Heart left ventricle (tissue), 16 donors: ENCODE results near the gene ARHGAP26. TPM values are rescaled to one million over a fixed set of nuclear protein-coding genes. Genes with fewer than 3 reads are reported as not detected.

Experiments
- ATAC-seq, 4 donors: fragments of 200-7000 bp; cut with Tn5 transposase; one replicate each; pipeline ENCODE4 v1.9.1; 2020 to 2022; ENCODE audit warnings: moderate library complexity in 4 of 4, mild to moderate bottlenecking in 3 of 4, moderate number of reproducible peaks in 1 of 4
- DNase-seq, 5 donors: peaks; one replicate each; pipeline ENCODE4 v3.0.0-alpha.2; 2020
- H3K27ac ChIP-seq, 12 donors: fragments of 200-600 bp; sonication (generic) in 4 of 12; one replicate each; pipeline versions ENCODE4 v1.5.0 to v1.8.0; 2016 to 2022; ENCODE audit warnings: mild to moderate bottlenecking in 2 of 12
- H3K27me3 ChIP-seq, 9 donors: fragments of 200-600 bp; sonication (generic) in 2 of 9; one replicate each; pipeline versions ENCODE4 v1.5.1 to v1.8.0; 2016 to 2022; ENCODE audit warnings: mild to moderate bottlenecking in 3 of 9
- H3K36me3 ChIP-seq, 9 donors: fragments of 200-600 bp; sonication (generic) in 2 of 9; one replicate each; pipeline versions ENCODE4 v1.5.0 to v1.8.0; 2018 to 2022; ENCODE audit warnings: mild to moderate bottlenecking in 2 of 9
- H3K4me1 ChIP-seq, 12 donors: fragments of 200-600 bp; sonication (generic) in 4 of 12; one replicate each; pipeline versions ENCODE4 v1.5.0 to v1.8.0; 2016 to 2022; ENCODE audit warnings: mild to moderate bottlenecking in 3 of 12
- H3K4me3 ChIP-seq, 12 donors: fragments of 200-600 bp; sonication (generic) in 4 of 12; one replicate each; pipeline versions ENCODE4 v1.5.0 to v1.8.0; 2017 to 2022; ENCODE audit warnings: mild to moderate bottlenecking in 9 of 12, moderate library complexity in 4 of 12
- H3K9me3 ChIP-seq, 12 donors: fragments of 200-600 bp; sonication (generic) in 4 of 12; one replicate each; pipeline versions ENCODE4 v1.5.0 to v1.8.0; 2016 to 2022; ENCODE audit warnings: mild to moderate bottlenecking in 1 of 12
- POLR2A ChIP-seq, 2 donors: fragments of 450-650 bp; IDR thresholded peaks; one replicate each; pipeline ENCODE4 v1.6.1; 2017; ENCODE audit warnings: antibody characterized with exemption in 2 of 2, mild to moderate bottlenecking in 2 of 2, moderate library complexity in 2 of 2
- WGBS, 4 donors: extraction: QIAGEN DNeasy Blood & Tissue Kit in 2 of 4; methylation state at CpG; one replicate each; pipeline versions ENCODE4 v1.1.5 to v1.1.7; 2013 to 2018; 5-methylcytosine and 5-hydroxymethylcytosine counted together
- intact Hi-C, 10 donors: fragments of 100-400 bp; cut with DNase I; formaldehyde crosslinking; loops; one replicate each; pipeline versions ENCODE4 v1.11.1 to v1.14.2; 2022
- polyA plus RNA-seq, 2 donors: library from polyadenylated mRNA; stranded (reverse); fragments of 200-250 nt; gene quantifications; one replicate each; pipeline ENCODE4 v1.2.3, GENCODE V29; 2013
- total RNA-seq, 9 donors: library from RNA; depleted of rRNA in 2 of 9; stranded (reverse); fragments of >200 nt in 2 of 9; fragmentation: NEBNext Ultra II Directional in 3 of 9; extraction: Animal tissue kit (Norgen Biotek cat#: 25700) in 3 of 9; gene quantifications; one replicate each; pipeline versions ENCODE4 v1.1.0 to v1.2.4, GENCODE V29; 2016 to 2023
- TF ChIP-seq, protein P1 (sequence below), 12 donors: fragments of 200-600 bp; sonication (generic) in 4 of 12; IDR thresholded peaks; one replicate each; pipeline versions ENCODE4 v1.5.0 to v1.8.0; 2018 to 2022; ENCODE audit warnings: antibody characterized with exemption in 12 of 12, mild to moderate bottlenecking in 5 of 12
- donor health status: ischemic (EF 13 %, LVEDD 7.1; RV severe dilation, severe dysfunction).
- donor health status: healthy with polysubstance abuse.
- donor health status: DM: no; HTN: yes; CAD: no.
- donor health status: DM: no; HTN: no; CAD: no.
- donor health status: ischemic (EF 25% LVEDD 6.9; RV normal size, moderate dysfunction).
- donor health status: ischemic (EF 25% LVEDD 5.7; RV mildly dilated, moderate dysfunction).
- donor health status: healthy.
- donor health status: DM: yes; HTN: yes; CAD: no.
- donor health status: ischemic (EF 35%, LVEDD 5.7; RV mildly dilated, moderate dysfunction).
- donor health status: nonischemic (EF 11% LVEDD 7.7; RV severe dilation, severe dysfunction).
- donor health status: DM: yes; HTN: yes; CAD: no.
- donor health status: PGD.
- donor health status: ischemic (EF 29% LVEDD 5.4; RV normal size, mild dysfunction).
- donor health status: nonischemic (EF 23%, LVEDD 6.1; RV moderate dilation, normal function).

Gene ARHGAP26
- total and polyA plus RNA-seq, 11 donors: 11.9 to 52.1 (median 33.7) TPM

DNA sequence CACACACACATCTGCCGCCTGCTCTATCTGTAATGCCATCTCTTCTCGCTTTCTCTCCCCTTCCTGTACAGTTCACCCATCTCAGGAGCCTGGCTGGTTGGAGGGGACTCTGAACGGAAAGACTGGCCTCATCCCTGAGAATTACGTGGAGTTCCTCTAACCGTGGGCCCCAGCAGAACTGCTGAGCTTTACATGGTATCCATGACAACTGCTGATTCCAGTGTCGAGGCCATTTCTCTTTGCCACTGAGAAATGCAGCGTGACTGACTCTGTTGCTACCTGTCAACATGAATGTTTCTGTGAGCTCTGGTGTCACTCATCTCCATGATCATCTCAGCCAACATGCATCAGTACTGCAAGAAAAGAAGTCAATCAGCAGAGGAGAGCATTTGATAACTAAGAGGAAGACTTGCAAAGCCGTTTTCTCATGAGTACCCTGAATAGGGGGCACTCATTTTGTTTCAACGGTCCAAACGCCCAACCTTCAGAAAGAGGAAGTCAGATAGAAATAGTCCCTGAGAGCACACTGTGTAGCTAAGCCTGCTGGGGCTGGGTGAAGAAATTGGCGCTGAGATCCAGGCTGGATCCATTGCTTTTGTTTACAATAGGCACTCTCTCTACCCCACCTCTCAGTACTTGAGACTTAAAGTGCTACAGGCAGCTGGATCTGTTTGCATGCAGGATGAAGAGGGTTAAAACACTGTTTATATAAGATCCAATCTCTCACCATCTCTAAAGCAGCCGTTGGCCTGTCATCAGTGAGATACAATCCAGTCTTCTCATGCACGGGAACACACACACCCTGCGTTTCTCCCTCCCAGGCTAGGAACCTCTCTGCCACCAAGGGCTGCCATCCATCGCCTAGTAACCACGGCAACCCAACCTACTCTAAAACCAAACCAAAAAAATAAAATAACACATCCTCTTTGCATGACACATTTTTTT lies 452.4 kb downstream of the ARHGAP26 start:
- Histone ChIP-seq H3K27ac (peak overlapping the region in 1 of 12 donors; percentile 38), H3K27me3 (no peaks in the 10 kb centered on the region), H3K4me3 (no peak overlapping the region), H3K36me3 (peaks cover 0 to 28% (median 17%) of the 10 kb centered on the region in 9 donors), H3K9me3 (no peaks in the 10 kb centered on the region), H3K4me1 (peaks cover 0 to 52% (median 16%) of the 10 kb centered on the region in 12 donors)
- peak in 3 of 4 donors; percentile 20 to 29 (median 25) for ATAC-seq
- 50 to 67% (median 60%) methylated on average over 16 of the region's 16 CpGs for WGBS, 4 donors
- TF ChIP-seq POLR2A (IDR thresholded peaks at IDR 0.05): no peak
- TF ChIP-seq, protein P1, sequence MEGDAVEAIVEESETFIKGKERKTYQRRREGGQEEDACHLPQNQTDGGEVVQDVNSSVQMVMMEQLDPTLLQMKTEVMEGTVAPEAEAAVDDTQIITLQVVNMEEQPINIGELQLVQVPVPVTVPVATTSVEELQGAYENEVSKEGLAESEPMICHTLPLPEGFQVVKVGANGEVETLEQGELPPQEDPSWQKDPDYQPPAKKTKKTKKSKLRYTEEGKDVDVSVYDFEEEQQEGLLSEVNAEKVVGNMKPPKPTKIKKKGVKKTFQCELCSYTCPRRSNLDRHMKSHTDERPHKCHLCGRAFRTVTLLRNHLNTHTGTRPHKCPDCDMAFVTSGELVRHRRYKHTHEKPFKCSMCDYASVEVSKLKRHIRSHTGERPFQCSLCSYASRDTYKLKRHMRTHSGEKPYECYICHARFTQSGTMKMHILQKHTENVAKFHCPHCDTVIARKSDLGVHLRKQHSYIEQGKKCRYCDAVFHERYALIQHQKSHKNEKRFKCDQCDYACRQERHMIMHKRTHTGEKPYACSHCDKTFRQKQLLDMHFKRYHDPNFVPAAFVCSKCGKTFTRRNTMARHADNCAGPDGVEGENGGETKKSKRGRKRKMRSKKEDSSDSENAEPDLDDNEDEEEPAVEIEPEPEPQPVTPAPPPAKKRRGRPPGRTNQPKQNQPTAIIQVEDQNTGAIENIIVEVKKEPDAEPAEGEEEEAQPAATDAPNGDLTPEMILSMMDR (IDR thresholded peaks at IDR 0.05): no peak
- intact Hi-C loops: loop anchor here in 2 of 10 donors (10.0 kb wide), 2 partner anchors 52 to 172 kb away; no protein-coding TSS in a partner anchor
- DNase-seq: no peak

DNA sequence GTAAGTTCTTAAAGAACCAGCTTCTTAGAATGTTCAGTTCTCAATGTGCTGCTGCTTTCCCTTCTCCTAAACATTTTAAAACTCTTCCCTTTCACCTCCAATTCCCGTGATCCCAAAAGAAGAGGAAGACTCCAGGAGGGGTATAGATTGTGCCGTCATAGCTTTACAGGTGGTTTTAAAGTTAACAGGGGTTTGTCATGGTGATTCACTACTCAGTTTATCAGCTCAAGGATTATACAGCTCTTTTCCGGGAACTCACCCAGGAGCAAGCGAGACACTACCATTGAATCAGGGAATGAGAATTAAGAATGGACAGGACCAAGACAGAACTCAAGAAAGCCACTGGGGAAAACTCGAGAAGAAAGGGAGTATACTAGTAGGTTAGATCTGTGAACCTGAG lies 454.5 kb downstream of the ARHGAP26 start:
- no peak overlapping the region for H3K27ac ChIP-seq
- peaks cover 0 to 46% (median 14%) of the 10 kb centered on the region in 12 donors for H3K4me1 ChIP-seq
- H3K9me3 ChIP-seq: no peaks in the 10 kb centered on the region
- 94 to 97% (median 96%) methylated on average over 5 of the region's 5 CpGs for WGBS, 4 donors
- TF ChIP-seq, protein P1 (IDR thresholded peaks at IDR 0.05): no peak
- no peak for TF ChIP-seq POLR2A (IDR thresholded peaks at IDR 0.05)
- DNase-seq (no peak), ATAC-seq (no peak)
- intact Hi-C loops: loop anchor here in 2 of 10 donors (10.0 kb wide), 2 partner anchors 50 to 170 kb away; no protein-coding TSS in a partner anchor
- H3K36me3 ChIP-seq: peaks cover 0 to 26% (median 17%) of the 10 kb centered on the region in 9 donors
- H3K27me3 ChIP-seq: no peaks in the 10 kb centered on the region
- H3K4me3 ChIP-seq: no peak overlapping the region

- DNase-seq (no peak), ATAC-seq (no peak)
- Histone ChIP-seq H3K9me3 (no peaks in the 10 kb centered on the region), H3K4me3 (no peak overlapping the region), H3K36me3 (peaks cover 0 to 26% (median 17%) of the 10 kb centered on the region in 9 donors), H3K4me1 (peaks cover 0 to 45% (median 10%) of the 10 kb centered on the region in 12 donors), H3K27me3 (no peaks in the 10 kb centered on the region), H3K27ac (no peak overlapping the region)
- intact Hi-C loops: loop anchor here in 2 of 10 donors (10.0 kb wide), 2 partner anchors 49 to 169 kb away; no protein-coding TSS in a partner anchor
- WGBS, 4 donors: 96 to 99% (median 97%) methylated on average over 4 of the region's 4 CpGs
- no peak for TF ChIP-seq POLR2A (IDR thresholded peaks at IDR 0.05)
- TF ChIP-seq, protein P1 (IDR thresholded peaks at IDR 0.05): no peak
Measured at GRCh38 chr5:143225511-143225910, 455.3 kb downstream of the ARHGAP26 start.

DNA sequence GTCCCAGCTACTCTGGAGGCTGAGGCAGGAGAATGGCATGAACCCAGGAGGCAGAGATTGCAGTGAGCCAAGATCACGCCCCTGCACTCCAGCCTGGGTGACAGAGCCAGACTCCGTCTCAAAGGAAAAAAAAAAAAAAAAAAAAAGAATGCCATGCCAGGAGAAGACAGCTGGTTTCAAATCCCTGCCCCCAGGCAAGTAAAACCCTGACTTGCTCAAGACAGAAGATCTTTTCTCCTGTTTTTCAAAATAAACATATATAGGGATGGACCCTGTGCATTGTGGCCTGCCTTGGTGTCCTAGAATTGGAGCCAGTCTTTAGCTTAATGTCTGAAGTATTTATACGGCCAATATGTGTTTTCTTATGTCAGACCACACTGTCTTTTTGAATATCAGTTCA lies 456.2 kb downstream of the ARHGAP26 start:
- WGBS, 4 donors: 68 to 74% (median 69%) methylated on average over 3 of the region's 3 CpGs
- Histone ChIP-seq H3K27me3 (no peaks in the 10 kb centered on the region), H3K4me3 (no peak overlapping the region), H3K4me1 (peaks cover 0 to 38% (median 11%) of the 10 kb centered on the region in 12 donors), H3K36me3 (peaks cover 0 to 26% (median 17%) of the 10 kb centered on the region in 9 donors), H3K9me3 (no peaks in the 10 kb centered on the region), H3K27ac (no peak overlapping the region)
- ATAC-seq (no peak), DNase-seq (no peak)
- intact Hi-C loops: loop anchor here in 2 of 10 donors (10.0 kb wide), 2 partner anchors 48 to 168 kb away; no protein-coding TSS in a partner anchor
- TF ChIP-seq POLR2A (IDR thresholded peaks at IDR 0.05): no peak
- TF ChIP-seq, protein P1 (IDR thresholded peaks at IDR 0.05): no peak
